ENCODE measurements around the gene GLYR1. TPM values are rescaled to one million over a fixed set of nuclear protein-coding genes. Genes with fewer than 3 reads are reported as not detected.
"Not testable (repeated sequence)": the region's sequence is repeated elsewhere in the genome, so short reads cannot be mapped to it uniquely, and the experiment has no call there.

GLYR1 gene
- total RNA-seq, result 85.6 and 103 TPM in 2 replicates

DNA sequence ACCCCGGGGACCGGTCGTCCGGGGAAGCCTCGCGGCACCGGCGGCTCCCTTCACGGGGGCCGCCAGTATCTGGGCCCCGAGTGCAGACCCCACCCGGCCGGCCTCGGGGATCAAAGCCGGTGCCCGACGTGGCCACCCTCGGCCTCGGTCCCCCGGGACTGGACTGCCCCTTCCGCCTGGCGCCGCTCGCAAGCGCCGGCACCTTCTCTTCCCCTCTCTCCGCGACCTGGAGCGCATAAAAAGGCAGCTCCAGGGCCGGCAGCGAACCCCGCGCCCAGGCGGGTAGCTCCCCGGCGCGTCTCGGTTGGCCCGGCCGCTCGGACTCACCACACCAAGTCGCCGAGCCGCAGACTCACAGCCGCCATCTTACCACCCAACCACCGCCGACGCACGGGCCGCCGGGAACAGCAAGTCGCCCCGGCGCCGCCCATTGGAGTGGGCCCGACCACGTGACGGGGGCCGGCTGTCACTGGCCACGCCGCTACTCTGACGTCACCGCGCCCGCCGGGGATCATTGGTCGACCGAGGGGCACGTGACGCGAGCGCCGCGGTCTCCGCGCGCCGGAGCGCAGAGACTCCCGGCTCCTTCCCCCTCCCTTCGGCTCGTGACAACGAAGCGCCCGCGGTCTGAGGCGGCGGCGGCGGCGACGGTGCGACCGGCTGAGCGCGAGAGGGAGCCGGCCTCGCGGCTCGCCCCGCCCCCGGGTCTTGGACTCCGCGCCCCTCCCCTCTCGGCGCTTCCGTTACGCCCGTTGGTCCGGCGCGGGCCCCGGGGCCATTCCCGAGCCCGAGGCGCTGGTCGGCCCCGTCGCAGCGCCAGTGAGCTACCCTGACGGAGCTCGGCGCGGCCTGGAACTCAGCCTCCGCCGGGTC, at the start of gene GLYR1, which contains the start of gene UBN1:
TSS of gene GLYR1 (minus strand) at position 388 of the 873 bp plus-strand sequence. CDS start at position 365, 23 bp downstream.
TSS of gene UBN1 (plus strand) at position 581 of the 873 bp plus-strand sequence. CDS start 5,437 bp downstream, outside the sequence.
- DNase-seq, result peak; percentile 99

DNA sequence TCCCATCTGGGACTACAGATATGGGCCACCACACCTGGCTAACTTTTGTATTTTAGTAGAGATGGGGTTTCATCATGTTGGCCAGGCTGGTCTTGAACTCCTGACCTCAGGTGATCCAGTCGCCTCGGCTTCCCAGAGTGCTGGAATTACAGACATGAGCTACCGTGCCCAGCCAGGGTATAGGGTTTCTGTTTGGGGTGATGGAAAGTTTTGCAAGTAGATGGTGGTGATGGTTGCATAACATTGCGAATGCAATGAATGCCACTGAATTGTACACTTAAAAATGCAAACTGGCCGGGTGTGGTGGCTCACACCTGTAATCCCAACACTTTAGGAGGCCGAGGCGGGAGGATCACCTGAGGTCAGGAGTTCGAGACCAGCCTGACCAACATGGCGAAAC, 49.7 kb upstream of the GLYR1 start:
- DNase-seq, result not testable (repeated sequence)

GRCh38 chr16:4895366-4895765, 48.3 kb upstream of the GLYR1 start:
- DNase-seq, result no peak

DNA sequence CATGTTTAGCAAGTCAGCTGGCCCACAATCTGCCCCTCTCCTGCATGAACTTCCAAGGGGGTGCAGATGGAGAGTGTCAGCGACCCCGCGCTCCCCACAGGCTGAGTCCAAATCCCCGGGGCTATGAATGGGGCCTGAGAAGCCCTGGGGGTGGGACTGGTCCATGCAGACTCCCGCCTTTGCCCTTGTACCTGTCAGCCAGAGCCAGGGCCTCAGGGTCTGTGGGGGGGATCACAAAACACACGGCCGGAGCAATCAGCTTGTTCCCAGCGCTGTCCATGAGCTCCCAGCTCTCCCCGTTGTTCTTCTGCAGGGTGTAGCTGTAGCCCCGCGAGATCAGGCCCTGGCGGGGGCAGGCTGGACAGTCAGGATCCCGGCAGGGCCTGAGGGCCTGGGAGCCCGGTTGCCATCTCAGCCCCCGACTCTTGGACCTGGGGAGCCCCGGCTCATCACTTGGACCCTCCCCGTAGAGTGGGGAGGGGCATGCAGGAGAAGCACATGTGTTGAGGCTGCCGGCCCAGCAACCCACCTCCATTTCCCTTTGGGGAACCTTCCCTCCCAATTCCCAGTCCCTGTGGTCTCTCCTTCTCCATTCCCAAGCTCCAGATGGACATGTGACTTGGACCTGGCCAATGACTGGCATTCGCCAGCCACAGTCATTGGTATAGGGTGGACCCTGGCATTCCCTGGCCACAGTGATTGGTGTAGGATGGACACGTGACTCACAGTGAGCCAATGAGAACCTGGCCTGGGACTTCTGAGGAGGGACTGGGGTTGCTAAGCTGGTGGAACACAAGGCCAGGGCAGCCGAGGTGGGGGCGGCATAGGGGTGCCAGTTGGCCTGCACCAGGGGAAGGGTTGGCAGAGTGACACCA, 47.4 kb upstream of the GLYR1 start:
- DNase-seq, result peak; percentile 6

DNA sequence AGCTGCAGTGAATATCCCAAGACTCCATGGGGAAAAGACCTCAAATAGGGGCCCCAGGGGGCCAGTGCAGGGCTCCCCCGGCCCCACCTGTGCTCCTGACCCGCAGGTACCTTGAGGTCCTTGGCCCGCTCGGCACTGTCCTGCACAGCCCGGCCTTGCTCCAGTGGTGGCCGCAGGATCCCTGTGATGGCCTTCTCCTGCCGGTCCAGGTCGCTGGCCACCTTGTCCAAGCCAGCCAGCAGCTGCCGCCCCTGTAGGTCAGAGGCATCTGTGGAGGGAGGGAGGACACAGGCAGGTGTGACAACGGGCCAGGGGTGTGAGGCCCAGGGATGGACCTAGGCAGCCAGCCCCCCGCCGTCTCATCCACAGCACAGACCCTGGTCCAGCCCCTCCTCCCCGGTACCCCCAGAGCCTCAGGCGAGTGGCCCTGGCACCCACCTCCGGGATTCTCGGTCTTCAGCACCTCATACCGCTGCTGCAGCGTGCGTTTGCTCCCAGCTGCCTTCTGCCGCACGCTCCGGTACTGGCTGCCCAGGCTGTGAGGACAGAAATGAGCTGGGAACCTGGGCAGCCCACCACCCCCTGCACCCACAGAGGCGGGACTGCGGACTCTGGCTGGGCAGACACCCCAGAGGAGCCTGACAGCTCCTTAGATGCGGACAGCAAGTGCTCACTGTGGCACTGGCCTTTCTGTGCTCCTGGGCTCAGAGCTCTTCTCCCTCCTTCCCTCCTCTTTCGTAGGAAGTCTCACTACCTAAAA, 46.2 kb upstream of the GLYR1 start:
- no peak for DNase-seq

GRCh38 chr16:4892361-4893102, 45.4 kb upstream of the GLYR1 start:
- no peak for DNase-seq

DNA sequence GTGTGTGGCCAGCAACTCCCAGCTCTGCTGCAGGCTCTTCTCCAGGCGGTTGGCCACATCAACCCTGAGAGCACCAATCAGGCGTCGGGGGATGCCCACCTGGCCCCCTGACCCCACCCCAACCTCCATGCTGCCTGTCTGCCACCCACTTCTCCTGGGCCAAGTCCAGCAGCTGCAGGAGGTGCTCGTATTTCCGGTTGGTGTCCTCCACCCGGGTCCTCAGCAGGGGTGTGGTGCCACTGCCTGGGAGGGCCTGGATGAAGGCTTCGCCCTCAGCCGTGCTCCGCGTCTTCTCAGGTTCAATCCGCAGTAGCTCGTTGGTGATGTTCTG, 44.8 kb upstream of the GLYR1 start:
- DNase-seq, result no peak

DNA sequence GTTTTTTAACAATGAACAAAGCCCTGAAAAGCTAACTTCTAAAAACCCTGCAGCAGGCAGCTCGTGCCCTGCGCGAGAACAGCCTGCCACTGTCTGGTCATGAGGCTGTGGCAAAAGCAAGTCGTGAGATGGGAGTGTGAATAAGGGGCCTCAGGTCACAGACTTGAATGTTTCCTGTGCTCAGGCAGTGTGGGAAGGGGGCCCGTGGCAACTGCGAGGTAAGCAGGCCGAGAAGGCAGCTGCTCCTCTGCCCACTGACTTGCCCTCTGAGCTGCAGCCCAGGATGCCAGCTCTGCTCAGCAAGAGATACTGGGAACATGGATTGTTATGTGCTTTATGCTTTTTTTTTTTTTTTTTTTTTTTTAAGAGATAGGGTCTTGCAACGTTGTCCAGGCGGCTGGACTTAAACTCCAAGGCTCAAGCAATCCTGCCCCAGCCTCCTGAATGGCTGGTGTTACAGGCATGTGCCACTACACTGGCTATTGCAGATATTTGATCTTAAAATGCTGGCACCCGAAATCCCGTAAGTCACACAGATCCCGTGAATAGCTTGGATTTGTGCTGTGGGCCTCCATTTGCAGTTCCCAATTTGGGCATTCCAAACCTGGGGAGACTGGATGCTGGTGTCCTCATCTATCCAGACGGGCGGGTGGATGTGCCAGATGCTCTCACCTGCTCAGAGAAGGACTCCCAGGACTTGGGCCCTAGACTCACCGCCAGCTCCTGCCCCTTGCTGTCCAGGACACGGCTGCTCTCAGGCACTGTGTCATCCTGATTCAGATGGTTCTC, 44.2 kb upstream of the GLYR1 start:
- no peak for DNase-seq

- no peak for DNase-seq
Measured at GRCh38 chr16:4890686-4891085, 43.6 kb upstream of the GLYR1 start.

DNA sequence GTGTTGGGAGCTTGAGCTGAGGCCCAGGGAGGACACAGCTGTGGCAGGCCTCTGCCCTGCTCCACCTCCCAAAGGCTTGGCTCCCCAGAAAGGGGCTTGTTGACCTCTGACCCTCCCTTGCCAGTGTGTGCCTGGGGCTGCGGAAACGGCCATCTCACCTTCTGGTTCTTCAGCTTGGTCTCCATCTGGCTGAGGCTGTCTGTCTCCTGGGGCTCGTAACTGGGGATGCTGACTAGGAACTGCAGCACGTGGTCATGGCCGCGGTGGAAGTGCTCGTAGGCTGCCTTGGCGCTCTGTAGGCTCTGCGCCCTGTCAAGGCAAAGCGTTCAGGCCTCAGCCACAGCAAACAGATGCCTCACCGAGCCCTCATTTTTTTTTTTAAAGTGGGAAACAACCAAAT, 42.9 kb upstream of the GLYR1 start:
- no peak for DNase-seq

DNA sequence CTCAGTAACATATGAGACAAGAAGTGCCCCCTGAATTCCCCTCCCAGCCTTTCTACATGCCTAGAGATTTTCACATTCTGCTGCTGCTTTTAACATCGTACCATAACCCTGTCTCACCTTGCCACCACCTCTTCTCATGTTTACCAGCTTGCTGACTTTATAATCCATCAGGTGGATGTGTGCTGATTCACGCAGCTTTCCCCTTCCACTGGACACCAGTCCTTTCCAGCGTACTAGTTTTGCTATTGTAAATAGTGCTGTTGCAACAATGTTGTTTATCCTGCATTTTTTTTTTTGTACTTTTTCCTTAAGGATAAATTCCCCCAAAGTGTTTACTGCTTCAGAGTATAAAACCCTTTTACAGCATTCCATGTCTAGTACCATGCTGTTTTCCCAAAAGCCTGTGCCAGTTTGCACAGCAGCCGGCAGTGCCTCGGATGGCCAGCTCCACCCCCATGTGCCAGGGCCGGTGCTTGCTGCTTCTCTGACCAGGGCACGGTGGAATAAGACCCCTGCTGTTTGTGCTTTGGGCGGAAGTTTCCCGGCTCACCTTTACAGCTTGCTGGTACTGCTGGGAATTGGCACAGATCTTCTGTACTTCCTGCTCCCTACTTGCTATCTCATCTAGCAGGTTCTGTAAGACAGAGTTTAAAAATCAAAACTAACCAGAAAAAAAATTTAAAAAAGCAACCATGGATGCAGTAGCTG, 41.5 kb upstream of the GLYR1 start:
- DNase-seq, result no peak

GRCh38 chr16:4886151-4886550, 39.1 kb upstream of the GLYR1 start:
- DNase-seq, result no peak

- no peak for DNase-seq
Measured at GRCh38 chr16:4884972-4885874, 38.1 kb upstream of the GLYR1 start.

- DNase-seq, result no peak
Measured at GRCh38 chr16:4884209-4884608, 37.1 kb upstream of the GLYR1 start.

DNA sequence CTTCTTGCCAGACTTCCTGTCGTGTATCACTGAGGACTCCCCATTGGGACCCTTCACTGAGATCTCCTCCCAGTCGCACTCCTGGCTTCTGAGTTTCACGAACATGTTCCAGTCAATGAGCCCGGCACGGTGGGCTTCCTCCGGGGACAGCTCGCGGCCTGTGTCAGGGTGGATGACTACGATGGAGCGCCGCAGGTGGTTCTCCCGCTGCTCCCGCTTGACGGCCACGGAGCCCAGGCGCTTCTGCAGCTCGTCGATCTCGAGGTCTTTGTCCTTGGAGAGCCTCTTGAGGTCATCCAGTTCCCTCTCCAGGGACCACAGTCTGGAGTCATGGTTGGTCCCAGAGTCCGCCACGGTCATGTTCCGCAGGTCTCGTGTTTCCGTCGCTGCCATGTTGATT, 36.4 kb upstream of the GLYR1 start:
- no peak for DNase-seq

- DNase-seq, result peak; percentile 63
Measured at GRCh38 chr16:4882633-4883285, 35.7 kb upstream of the GLYR1 start.

GRCh38 chr16:4882000-4882632, 35.0 kb upstream of the GLYR1 start:
- peak; percentile 70 for DNase-seq

- DNase-seq, result no peak
Measured at GRCh38 chr16:4880006-4880580, 33.0 kb upstream of the GLYR1 start.
